ENCODE measurements around the gene LRRC53.

The LRRC53 gene

DNA sequence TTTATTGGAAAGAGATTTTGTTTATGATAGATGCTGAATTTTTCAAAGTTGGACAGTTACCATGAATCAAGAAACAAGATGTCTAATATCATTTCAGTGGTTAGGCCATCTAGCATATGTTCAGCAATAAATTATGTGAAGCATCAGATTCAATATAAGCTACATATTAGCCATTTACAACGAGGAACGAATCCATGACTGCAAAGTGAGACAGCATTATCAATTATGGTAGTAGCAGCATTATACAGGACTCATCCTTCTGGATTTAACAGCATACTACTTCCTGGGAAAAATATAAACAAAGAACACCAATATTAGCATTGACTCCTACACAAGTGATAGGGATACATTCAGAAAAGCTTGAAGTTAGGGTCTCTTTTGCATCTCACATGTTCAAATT, 59.1 kb downstream of the LRRC53 start:
- in situ Hi-C loops (cut with HindIII; ENCODE audit: low sequenced_read_pairs), result no loop called here

DNA sequence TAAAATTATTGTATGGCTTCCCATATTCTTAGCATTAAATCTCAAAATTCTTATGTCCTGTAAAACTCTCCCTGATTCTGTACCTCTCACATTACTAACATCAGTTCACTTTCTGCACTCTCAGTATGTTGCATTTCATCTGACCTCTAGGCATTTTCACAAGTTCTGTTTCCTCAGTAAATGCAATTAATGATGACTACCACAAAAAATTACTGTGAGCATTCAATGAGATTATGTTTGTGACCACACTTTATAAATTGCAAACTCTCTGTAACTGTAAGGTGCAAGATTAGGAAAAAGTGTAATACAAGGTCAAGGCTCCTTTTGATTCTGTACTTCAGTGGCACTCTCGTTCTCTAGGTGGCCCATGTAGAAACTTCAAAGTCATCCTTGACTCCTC, 60.4 kb downstream of the LRRC53 start:
- in situ Hi-C loops (cut with HindIII; ENCODE audit: low sequenced_read_pairs), result no loop called here

DNA sequence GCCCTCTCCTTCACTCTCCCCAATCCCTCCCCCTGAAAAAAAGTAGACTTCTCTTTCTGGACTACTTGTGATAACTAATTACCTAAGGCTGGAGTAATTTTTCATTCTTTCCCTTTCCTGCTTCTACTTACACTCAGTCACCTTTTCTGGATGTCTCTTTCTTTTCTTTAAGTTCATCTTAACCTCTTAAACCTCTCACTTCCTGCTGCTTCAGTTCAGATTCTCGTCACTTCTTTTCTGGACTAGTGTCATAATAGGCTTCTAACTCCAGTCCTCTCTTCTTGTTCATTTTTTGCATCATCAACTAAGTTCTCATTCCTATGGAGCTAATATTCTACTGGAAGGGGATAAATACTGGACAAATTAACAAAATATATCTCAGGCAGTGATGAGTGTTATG, 75.4 kb downstream of the LRRC53 start:
- in situ Hi-C loops (cut with HindIII; ENCODE audit: low sequenced_read_pairs), result no loop called here

DNA sequence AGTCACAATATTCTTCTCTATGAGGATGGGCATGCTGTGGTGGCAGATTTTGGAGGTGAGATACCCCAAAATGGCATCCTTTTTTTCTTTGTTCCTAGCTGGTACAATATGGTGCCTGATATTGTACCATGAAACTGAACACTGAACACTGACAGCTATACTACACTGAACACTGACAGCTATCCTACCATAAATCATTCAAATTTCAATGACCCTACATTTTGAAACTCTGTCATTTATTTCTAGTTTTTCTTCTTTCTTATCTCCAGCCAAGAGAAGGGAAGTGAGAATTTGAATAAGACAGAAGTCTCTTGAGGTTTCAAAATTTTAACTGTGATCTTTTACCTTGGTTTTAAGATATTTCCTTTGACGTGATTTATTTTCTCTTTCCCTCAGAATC, 76.3 kb downstream of the LRRC53 start:
- in situ Hi-C loops (cut with HindIII; ENCODE audit: low sequenced_read_pairs), result no loop called here

DNA sequence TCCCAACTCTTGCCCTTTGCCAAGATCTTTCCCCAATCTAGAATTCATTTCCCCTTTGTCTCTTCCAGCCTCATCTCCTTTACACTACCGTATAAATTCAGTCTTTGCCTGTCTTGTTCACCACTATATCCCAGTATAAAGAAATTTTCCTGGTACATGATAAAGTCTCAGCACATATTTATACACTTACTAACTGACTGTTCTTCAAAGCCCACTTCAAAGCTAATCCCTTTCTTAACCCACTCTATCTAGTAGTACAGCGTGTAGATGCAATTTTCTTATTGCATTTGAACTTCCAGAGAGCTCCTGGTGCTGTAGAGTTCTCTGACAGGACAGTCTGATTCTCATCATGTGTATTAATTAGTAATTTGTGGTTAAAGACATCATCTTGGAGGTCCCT, 78.1 kb downstream of the LRRC53 start:
- in situ Hi-C loops (cut with HindIII; ENCODE audit: low sequenced_read_pairs), result no loop called here

DNA sequence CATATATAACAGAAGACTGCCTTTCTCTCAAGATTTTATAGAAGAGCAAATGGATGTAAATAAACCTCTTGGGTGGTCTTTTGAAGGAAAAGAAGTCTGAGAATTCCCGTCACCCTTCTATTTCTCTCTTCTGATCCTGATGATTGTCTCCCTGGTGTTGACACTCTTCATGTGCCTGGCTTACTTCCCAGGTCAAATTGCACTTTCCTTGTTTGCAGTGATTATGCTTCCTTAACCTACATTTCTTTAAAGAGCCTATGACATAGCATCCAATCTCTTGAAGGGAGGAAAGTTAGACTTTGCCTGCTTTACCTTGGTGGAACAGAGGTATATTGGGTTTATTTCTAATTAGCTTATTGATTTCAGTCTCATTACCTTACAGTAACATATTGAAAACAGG, 80.1 kb downstream of the LRRC53 start:
- in situ Hi-C loops (cut with HindIII; ENCODE audit: low sequenced_read_pairs), result no loop called here

DNA sequence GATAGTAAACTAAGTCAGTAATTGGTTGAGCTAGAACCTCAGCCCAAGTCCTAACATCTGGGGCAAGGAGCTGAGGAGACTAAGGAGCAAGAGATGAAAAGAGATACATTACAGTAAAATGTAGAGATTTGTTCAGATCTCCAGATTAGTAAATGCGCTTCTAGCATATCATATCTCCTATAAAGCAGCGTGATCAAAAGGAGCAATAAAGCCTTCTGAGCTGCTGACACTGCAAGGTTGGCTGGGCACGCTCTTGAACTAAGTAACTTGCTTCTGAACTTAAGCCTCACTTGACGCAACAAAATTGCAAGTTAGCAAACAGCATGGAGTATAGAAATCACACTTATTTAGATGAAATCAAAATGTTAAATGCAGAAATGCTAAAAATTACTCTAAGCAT, 80.9 kb downstream of the LRRC53 start:
- in situ Hi-C loops (cut with HindIII; ENCODE audit: low sequenced_read_pairs), result no loop called here

DNA sequence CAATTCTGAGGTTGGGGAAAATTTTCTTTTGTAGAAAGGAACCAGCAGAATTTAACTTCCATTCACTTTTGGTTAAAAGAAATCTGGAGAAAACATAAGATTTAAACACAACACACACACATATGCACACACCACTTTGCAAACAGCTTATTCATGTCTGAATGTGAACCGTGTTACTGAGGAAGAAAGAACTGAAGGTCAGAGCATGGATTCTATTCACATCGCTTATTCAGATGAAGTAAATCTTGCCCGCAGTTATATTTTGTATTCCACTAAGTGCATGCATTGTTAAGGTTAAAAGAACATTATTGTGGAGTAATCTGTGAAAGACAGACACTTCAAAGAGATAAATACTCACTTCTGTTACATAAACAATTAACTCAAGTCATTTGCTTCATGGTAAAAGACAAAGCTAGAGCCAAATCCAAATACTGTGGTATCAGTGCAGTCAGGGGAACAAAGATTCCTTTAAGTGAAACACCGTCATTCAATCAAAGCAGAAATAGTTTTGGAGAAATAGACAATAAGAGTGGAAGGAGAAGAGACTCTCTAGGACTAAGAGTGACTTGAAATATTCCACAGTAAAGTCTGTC, 82.0 kb downstream of the LRRC53 start:
- in situ Hi-C loops (cut with HindIII; ENCODE audit: low sequenced_read_pairs), result no loop called here

DNA sequence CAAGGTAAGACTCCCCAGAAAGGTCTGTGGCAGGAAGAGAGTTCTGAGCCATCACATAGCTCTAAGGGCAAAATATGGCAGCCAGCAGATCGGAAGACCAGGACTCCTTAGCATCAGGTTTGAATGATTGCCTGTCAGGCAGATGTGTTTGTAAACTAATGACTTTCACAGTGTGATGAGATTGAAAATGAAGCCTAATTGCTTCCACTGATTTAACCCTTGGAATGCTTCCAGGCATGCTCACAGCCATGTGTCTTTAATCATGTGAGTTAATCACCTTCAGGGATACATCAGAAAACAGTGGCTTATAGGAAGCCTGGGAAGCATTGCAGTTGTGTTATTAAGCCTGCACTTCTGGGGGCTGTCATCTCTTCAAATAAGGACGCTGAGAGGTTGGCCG, 82.8 kb downstream of the LRRC53 start:
- in situ Hi-C loops (cut with HindIII; ENCODE audit: low sequenced_read_pairs), result no loop called here

DNA sequence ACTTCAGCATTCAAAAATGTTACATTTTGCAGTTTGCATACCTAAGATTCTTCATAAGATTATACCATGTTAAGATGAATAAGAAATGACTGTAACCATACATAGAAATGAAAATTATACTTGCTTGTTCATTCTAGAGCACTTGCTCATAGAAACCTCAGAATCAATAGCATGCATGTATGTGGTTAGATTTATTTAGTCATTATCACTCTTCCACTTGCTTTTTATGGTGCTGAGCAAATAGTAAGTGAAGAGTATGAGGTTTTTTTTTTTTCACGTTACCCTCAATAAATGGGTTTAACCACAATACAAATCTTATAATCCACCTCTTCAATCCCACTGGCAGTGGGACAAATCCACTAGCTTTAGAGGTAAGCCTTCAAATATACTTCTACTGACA, 84.7 kb downstream of the LRRC53 start:
- in situ Hi-C loops (cut with HindIII; ENCODE audit: low sequenced_read_pairs), result no loop called here

DNA sequence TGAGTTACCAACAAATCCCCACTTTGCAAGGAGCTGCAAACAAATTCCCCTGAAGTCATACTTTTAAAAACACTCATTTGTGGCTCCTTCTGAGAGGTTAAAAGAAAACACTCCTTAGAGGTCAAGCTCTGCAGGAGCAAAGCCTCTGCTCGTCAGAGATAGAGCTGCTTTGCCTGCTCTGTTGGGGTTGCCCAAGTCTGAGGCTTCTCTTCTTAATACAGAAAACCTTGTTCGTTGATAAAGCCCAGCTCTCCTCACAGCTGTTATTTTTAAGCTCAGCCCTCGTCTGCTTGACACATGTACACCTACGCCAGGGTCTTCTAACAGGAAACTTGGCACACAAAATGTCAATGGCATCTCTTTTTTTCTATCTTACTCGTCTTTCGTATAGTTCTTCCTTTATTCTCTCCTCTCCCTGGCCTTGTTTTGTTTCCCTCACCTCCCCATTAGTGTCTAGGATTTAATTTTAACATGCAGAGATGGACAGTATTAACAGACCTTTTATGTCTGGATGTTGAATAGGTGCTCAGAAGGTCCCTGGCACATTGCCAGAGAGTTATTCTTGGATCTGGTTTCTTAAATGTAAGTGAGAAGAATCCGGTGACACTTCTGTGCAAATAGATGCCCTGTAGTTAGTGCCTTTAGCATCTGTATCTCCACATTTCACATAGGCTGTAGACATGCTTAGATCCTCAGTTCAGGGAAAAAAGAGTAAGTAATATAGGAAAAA, 86.0 kb downstream of the LRRC53 start:
- in situ Hi-C loops (cut with HindIII; ENCODE audit: low sequenced_read_pairs), result no loop called here

DNA sequence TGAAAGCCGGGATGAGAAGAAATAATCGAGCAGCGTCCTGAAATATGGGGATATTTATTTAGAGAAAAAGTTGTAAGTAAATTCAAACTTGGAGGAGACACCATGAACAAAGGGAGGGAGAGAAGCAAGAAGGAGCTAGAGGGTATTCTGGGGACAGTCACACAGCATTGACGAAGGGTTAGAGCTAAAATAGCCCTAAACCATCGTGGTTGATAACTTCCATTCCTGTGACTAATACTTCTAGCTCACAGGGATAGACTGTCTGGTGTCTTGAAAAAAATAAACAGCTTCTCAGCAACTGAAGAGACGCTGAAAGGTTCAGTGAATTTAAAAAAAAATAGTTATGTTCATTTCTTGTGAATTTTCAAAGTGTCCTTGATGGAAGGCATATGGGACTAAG, 86.7 kb downstream of the LRRC53 start:
- in situ Hi-C loops (cut with HindIII; ENCODE audit: low sequenced_read_pairs), result no loop called here

DNA sequence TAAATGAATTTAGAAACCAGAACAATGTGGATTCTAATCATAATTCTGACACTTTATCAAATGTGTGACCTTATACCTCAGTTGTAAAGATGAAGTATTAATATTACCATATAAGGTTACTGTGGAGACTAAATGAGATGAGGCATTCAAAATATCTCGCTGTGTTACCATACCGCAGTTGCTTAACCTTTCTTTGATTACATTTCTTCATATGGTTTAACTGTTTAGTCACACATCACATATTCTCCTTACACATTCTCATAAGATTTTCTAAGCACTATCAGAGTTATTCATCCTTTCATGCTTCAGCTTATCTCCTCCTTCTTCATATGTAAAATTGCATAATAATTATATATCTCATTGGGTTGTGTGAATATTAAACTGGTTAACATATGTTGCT, 88.9 kb downstream of the LRRC53 start:
- in situ Hi-C loops (cut with HindIII; ENCODE audit: low sequenced_read_pairs), result no loop called here

DNA sequence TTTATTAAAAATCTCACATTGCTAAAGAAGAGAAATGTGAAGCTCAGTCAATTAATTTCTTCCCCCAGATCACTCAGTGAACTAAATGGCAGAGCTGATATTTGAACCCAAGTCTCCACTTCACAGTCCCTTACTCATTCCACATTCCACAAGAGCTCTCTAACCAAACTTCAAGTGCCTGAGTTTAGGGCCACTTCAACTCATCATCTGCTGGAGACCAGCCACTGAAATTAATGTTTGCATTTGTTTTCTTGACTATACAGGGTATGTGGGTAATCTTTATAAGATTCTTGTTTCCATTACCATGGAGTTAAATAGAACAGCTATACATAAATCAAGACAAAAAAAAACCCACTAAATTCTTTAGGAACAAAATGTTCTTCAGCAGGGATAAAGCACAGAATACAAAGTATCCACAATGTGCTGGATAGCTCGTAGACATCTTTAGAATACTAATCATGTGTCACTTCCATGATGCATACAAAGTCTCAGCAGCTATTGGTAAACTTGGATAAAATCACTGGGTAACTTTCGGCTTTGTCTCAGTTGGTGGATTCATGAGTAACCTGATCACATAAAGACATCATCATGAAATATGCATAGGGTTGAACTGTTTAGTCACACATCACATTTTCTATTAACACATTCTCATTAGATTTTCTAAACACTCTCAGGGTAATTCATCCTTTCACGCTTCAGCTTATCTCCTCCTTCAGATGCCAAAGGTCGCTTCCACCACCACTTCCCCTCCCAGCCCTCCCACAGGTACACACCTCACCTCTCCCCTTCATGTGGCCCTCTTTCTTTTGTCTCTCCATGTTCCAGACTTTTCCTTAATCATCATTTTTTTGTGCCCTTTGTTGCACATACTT, 89.8 kb downstream of the LRRC53 start:
- in situ Hi-C loops (cut with HindIII; ENCODE audit: low sequenced_read_pairs), result no loop called here

DNA sequence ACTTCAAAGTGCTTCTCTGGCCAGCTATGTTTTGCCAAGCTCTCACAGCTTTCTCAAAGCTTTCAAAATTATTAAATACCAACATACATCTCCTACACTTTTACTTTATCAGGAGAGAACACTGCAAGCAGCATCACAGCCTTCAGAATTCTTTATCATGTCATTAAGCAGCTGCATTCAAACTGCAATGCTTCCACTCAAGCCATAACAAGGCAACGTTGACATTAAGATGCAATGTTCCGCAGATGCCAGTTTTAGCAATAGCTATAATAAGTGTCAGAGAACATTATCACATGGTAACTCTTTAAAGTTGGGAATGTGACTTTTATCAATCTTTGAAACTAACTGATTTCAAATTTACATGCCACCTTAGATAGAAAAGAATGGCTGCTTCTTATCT, 91.9 kb downstream of the LRRC53 start:
- in situ Hi-C loops (cut with HindIII; ENCODE audit: low sequenced_read_pairs), result no loop called here

All from endothelial cell of hepatic sinusoid (primary cell).